GM12864 (cell line): ENCODE data around the gene CFAP46.

Source experiments
- DNase-seq: peaks from one replicate; pipeline ENCODE4 v3.0.0-alpha.2; 2011; ENCODE audit warnings: low read depth
- H3K4me3 ChIP-seq: 2 replicates; pipeline ENCODE4 v1.5.1; 2011; ENCODE audit warnings: mild to moderate bottlenecking, low read depth, low read length, control low read depth
- CTCF ChIP-seq: IDR thresholded peaks from 2 replicates; pipeline ENCODE4 v1.5.1; 2011; ENCODE audit warnings: low read depth, mild to moderate bottlenecking, moderate library complexity, low read length, control low read depth, inconsistent platforms; ENCODE audit errors: missing control alignments

The CFAP46 gene

GRCh38 chr10:132974249-132974796 lies 32.0 kb upstream of the CFAP46 start:
- H3K4me3 ChIP-seq: no peak overlapping the region
- DNase-seq: no peak
- no peak for TF ChIP-seq CTCF

GRCh38 chr10:132973903-132974241 lies 31.5 kb upstream of the CFAP46 start:
- no peak for DNase-seq
- no peak overlapping the region for H3K4me3 ChIP-seq
- TF ChIP-seq CTCF: no peak

- DNase-seq: no peak
- no peak overlapping the region for H3K4me3 ChIP-seq
- no peak for TF ChIP-seq CTCF
Measured at GRCh38 chr10:132972986-132973902, 30.9 kb upstream of the CFAP46 start.

- H3K4me3 ChIP-seq: no peak overlapping the region
- no peak for TF ChIP-seq CTCF
- no peak for DNase-seq
Measured at GRCh38 chr10:132972149-132972985, 30.0 kb upstream of the CFAP46 start.

- H3K4me3 ChIP-seq: no peak overlapping the region
- no peak for TF ChIP-seq CTCF
- no peak for DNase-seq
Measured at GRCh38 chr10:132971448-132972148, 29.2 kb upstream of the CFAP46 start.

- DNase-seq: no peak
- no peak overlapping the region for H3K4me3 ChIP-seq
- no peak for TF ChIP-seq CTCF
Measured at GRCh38 chr10:132970641-132971438, 28.5 kb upstream of the CFAP46 start.
